Measurements from ENCODE around the gene GAS2L2. TPM values are rescaled to one million over a fixed set of nuclear protein-coding genes. Genes with fewer than 3 reads are reported as not detected.

Gene GAS2L2
- total RNA-seq, 4 donors from 2014 or later = 0.84 to 1.4 (median 1.1) TPM

GRCh38 chr17:35714988-35715387, 38.1 kb downstream of the GAS2L2 start:
- DNase-seq (ENCODE audit: low spot score in 2 of 2) = no peak
- H3K27me3 ChIP-seq = no peaks in the 10 kb centered on the region
- peak overlapping the region in 2 of 4 donors; percentile 74 to 78 for H3K27ac ChIP-seq
- H3K36me3 ChIP-seq = peaks cover 0 to 77% (median 5%) of the 10 kb centered on the region in 3 donors
- 79 to 87% methylated on average over 2 of the region's 2 CpGs for WGBS, 2 donors
- peaks cover 0 to 66% (median 10%) of the 10 kb centered on the region in 4 donors for H3K4me1 ChIP-seq
- no peak overlapping the region for H3K4me3 ChIP-seq
- TF ChIP-seq POLR2A (IDR thresholded peaks at IDR 0.05) (no peak), EP300 (IDR thresholded peaks at IDR 0.05) (no peak)
- TF ChIP-seq, protein P1, sequence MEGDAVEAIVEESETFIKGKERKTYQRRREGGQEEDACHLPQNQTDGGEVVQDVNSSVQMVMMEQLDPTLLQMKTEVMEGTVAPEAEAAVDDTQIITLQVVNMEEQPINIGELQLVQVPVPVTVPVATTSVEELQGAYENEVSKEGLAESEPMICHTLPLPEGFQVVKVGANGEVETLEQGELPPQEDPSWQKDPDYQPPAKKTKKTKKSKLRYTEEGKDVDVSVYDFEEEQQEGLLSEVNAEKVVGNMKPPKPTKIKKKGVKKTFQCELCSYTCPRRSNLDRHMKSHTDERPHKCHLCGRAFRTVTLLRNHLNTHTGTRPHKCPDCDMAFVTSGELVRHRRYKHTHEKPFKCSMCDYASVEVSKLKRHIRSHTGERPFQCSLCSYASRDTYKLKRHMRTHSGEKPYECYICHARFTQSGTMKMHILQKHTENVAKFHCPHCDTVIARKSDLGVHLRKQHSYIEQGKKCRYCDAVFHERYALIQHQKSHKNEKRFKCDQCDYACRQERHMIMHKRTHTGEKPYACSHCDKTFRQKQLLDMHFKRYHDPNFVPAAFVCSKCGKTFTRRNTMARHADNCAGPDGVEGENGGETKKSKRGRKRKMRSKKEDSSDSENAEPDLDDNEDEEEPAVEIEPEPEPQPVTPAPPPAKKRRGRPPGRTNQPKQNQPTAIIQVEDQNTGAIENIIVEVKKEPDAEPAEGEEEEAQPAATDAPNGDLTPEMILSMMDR (IDR thresholded peaks at IDR 0.05) = no peak
- no peaks in the 10 kb centered on the region for H3K9me3 ChIP-seq

- WGBS, 2 donors = 25 to 30% methylated on average over 7 of the region's 7 CpGs
- TF ChIP-seq POLR2A (IDR thresholded peaks at IDR 0.05) (no peak), EP300 (IDR thresholded peaks at IDR 0.05) (peak in 1 of 2 donors; percentile 73)
These were observed 39.8 kb downstream of the GAS2L2 start for GRCh38 chr17:35713069-35713728.

GRCh38 chr17:35710950-35711349, 42.1 kb downstream of the GAS2L2 start:
- Histone ChIP-seq H3K9me3 (no peaks in the 10 kb centered on the region), H3K27me3 (no peaks in the 10 kb centered on the region), H3K27ac (no peak overlapping the region), H3K4me1 (peaks cover 0 to 45% (median 10%) of the 10 kb centered on the region in 4 donors), H3K36me3 (peaks cover 0 to 57% (median 5%) of the 10 kb centered on the region in 3 donors), H3K4me3 (no peak overlapping the region)
- 63 to 68% methylated on average over 2 of the region's 2 CpGs for WGBS, 2 donors
- TF ChIP-seq EP300 (IDR thresholded peaks at IDR 0.05) (no peak), POLR2A (IDR thresholded peaks at IDR 0.05) (no peak)
- TF ChIP-seq, protein P1 (IDR thresholded peaks at IDR 0.05) = no peak
- no peak for DNase-seq (ENCODE audit: low spot score in 2 of 2)

More at GRCh38 chr17:35713069-35713728, 39.8 kb downstream of the GAS2L2 start:
- H3K4me1 ChIP-seq = peaks cover 0 to 62% (median 10%) of the 10 kb centered on the region in 4 donors
- H3K27ac ChIP-seq = peak overlapping the region in 2 of 4 donors; percentile 27 to 52
- H3K36me3 ChIP-seq = peaks cover 0 to 74% (median 5%) of the 10 kb centered on the region in 3 donors
- peak in 1 of 2 donors; percentile 26 for DNase-seq (ENCODE audit: low spot score in 2 of 2)
- H3K9me3 ChIP-seq = no peaks in the 10 kb centered on the region
- H3K27me3 ChIP-seq = no peaks in the 10 kb centered on the region
- H3K4me3 ChIP-seq = no peak overlapping the region

DNA sequence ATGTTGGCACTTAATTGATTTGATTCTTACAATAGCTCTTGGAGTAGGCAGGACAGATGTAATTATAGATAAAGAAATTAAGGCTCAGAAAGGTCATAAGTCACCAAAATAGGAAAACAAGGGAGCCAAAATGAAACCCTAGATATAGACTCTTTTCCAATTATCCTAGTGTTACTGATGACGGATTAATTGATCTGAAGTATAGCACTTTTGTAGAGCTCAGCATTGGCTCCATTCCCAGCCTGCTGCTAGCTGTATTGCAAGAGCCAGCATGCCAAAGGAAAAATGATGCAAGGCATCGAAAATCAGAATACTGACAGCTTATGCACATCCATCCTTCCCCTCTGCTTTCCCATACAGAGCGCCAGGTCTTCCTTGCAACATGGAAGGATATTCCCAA, 43.2 kb downstream of the GAS2L2 start:
- H3K4me1 ChIP-seq = peaks cover 0 to 34% (median 6%) of the 10 kb centered on the region in 4 donors
- peaks cover 0 to 51% (median 5%) of the 10 kb centered on the region in 3 donors for H3K36me3 ChIP-seq
- no peak overlapping the region for H3K27ac ChIP-seq
- no peaks in the 10 kb centered on the region for H3K27me3 ChIP-seq
- no peak overlapping the region for H3K4me3 ChIP-seq
- TF ChIP-seq, protein P1 (IDR thresholded peaks at IDR 0.05) = no peak
- TF ChIP-seq EP300 (IDR thresholded peaks at IDR 0.05) (no peak), POLR2A (IDR thresholded peaks at IDR 0.05) (no peak)
- DNase-seq (ENCODE audit: low spot score in 2 of 2) = no peak
- H3K9me3 ChIP-seq = no peaks in the 10 kb centered on the region
- WGBS, 2 donors = 83 to 90% methylated on average over 3 of the region's 3 CpGs

GRCh38 chr17:35708951-35709350, 44.1 kb downstream of the GAS2L2 start:
- WGBS, 2 donors = 78 to 88% methylated on average over 3 of the region's 3 CpGs
- H3K27me3 ChIP-seq = no peaks in the 10 kb centered on the region
- H3K4me3 ChIP-seq = no peak overlapping the region
- no peak for DNase-seq (ENCODE audit: low spot score in 2 of 2)
- H3K27ac ChIP-seq = no peak overlapping the region
- peaks cover 0 to 25% (median 2%) of the 10 kb centered on the region in 4 donors for H3K4me1 ChIP-seq
- TF ChIP-seq EP300 (IDR thresholded peaks at IDR 0.05) = no peak
- TF ChIP-seq, protein P1 (IDR thresholded peaks at IDR 0.05) = no peak
- no peak for TF ChIP-seq POLR2A (IDR thresholded peaks at IDR 0.05)
- peaks cover 0 to 45% (median 5%) of the 10 kb centered on the region in 3 donors for H3K36me3 ChIP-seq
- H3K9me3 ChIP-seq = no peaks in the 10 kb centered on the region

Measured in tibial nerve (tissue), 4 donors.